ENCODE data around the gene SMC6. TPM values are rescaled to one million over a fixed set of nuclear protein-coding genes. Genes with fewer than 3 reads are reported as not detected.

SMC6 gene
- total RNA-seq, 1 donor from 2014 or later, result 127 TPM

GRCh38 chr2:17680119-17680518, 73.5 kb downstream of the SMC6 start:
- H3K27me3 Mint-ChIP-seq, result no peaks in the 10 kb centered on the region
- no peak for TF ChIP-seq CTCF (IDR thresholded peaks at IDR 0.05)
- ChIA-PET CTCF (interaction anchor here (1.2 to 1.5 kb wide), 2 partner anchors 8 to 9 kb away, joined by 3 to 4 read pairs; no protein-coding TSS in a partner anchor), POLR2A (no interaction called here)
- H3K27ac Mint-ChIP-seq, result no peak overlapping the region
- H3K9me3 Mint-ChIP-seq, result no peaks in the 10 kb centered on the region
- H3K4me3 Mint-ChIP-seq, result no peak overlapping the region
- no peaks in the 10 kb centered on the region for H3K4me1 Mint-ChIP-seq
- no peak for DNase-seq
- intact Hi-C loops (cut with micrococcal nuclease), result no loop called here
- no peak for ATAC-seq (ENCODE audit: low read depth)
- H3K36me3 Mint-ChIP-seq (ENCODE audit: low read depth), result peaks cover 93% of the 10 kb centered on the region

DNA sequence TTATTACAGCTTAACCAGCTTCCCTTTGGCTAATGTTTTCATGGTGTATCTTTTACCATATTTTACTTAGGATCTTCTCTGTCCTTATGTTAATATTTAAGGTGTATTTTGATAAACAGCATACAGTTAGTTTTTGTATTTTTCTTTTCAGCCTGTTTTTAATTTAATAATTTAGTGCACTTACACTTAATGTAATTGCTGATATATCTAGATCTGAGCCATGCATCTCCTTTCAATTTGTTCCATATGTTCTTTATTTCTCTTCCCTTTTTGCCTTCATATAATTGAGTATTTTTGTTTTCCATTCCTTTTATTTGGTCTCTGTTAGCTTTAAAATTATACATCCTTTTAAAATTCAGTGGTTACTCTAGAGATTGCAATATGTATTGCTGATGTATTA, 78.8 kb downstream of the SMC6 start:
- no peak for DNase-seq
- no peaks in the 10 kb centered on the region for H3K9me3 Mint-ChIP-seq
- ATAC-seq (ENCODE audit: low read depth), result no peak

GRCh38 chr2:17672583-17673317, 80.9 kb downstream of the SMC6 start:
- Mint-ChIP-seq H3K4me1 (no peaks in the 10 kb centered on the region), H3K9me3 (no peaks in the 10 kb centered on the region), H3K36me3 (ENCODE audit: low read depth) (peaks cover 75% of the 10 kb centered on the region), H3K27ac (no peak overlapping the region), H3K4me3 (no peak overlapping the region), H3K27me3 (no peaks in the 10 kb centered on the region)
- ChIA-PET CTCF (interaction anchor here (0.5 to 4.3 kb wide), 6 partner anchors 8 to 147 kb away, joined by 3 to 35 read pairs (median 8); no protein-coding TSS in a partner anchor), POLR2A (no interaction called here)
- ATAC-seq (ENCODE audit: low read depth) (no peak), DNase-seq (no peak)
- intact Hi-C loops (cut with micrococcal nuclease), result no loop called here
- no peak for TF ChIP-seq CTCF (IDR thresholded peaks at IDR 0.05)

More for the DNA sequence above, 78.8 kb downstream of the SMC6 start:
- no peaks in the 10 kb centered on the region for H3K27me3 Mint-ChIP-seq
- H3K36me3 Mint-ChIP-seq (ENCODE audit: low read depth), result peaks cover 73% of the 10 kb centered on the region
- intact Hi-C loops (cut with micrococcal nuclease), result no loop called here
- H3K27ac Mint-ChIP-seq, result peak overlapping the region; percentile 4
- no peak overlapping the region for H3K4me3 Mint-ChIP-seq
- no peak for TF ChIP-seq CTCF (IDR thresholded peaks at IDR 0.05)
- CTCF ChIA-PET, result no interaction called here
- POLR2A ChIA-PET, result no interaction called here
- no peaks in the 10 kb centered on the region for H3K4me1 Mint-ChIP-seq

DNA sequence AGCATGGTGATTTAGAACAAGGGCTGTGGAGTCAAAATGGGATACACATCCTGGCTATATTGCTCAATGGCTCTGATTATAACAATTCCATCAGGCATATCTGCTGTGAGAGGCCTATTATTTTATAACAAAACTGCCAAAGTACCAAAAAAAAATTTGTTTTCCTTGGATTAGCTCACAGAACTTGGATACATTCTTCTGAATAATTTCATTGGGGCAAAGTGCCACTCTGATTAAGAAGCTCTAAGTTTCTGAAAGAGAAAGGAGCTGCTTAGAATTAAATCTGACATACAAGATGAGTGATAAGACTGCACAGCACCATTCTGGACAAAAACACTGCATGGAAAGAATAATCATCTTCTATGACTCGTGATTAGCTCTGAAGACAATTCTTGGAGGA, 85.7 kb downstream of the SMC6 start:
- no peak for TF ChIP-seq CTCF (IDR thresholded peaks at IDR 0.05)

GRCh38 chr2:17664534-17664933, 89.1 kb downstream of the SMC6 start:
- ChIA-PET CTCF (no interaction called here), POLR2A (no interaction called here)
- H3K36me3 Mint-ChIP-seq (ENCODE audit: low read depth), result peaks cover 83% of the 10 kb centered on the region
- H3K9me3 Mint-ChIP-seq, result no peaks in the 10 kb centered on the region
- TF ChIP-seq CTCF (IDR thresholded peaks at IDR 0.05), result no peak
- ATAC-seq (ENCODE audit: low read depth), result no peak
- no peaks in the 10 kb centered on the region for H3K27me3 Mint-ChIP-seq
- H3K4me3 Mint-ChIP-seq, result no peak overlapping the region
- intact Hi-C loops (cut with micrococcal nuclease), result no loop called here
- no peak overlapping the region for H3K27ac Mint-ChIP-seq
- DNase-seq, result no peak
- no peaks in the 10 kb centered on the region for H3K4me1 Mint-ChIP-seq

More for the DNA sequence above, 85.7 kb downstream of the SMC6 start:
- Mint-ChIP-seq H3K27ac (no peak overlapping the region), H3K27me3 (no peaks in the 10 kb centered on the region), H3K36me3 (ENCODE audit: low read depth) (peaks cover 77% of the 10 kb centered on the region), H3K4me1 (no peaks in the 10 kb centered on the region), H3K9me3 (no peaks in the 10 kb centered on the region), H3K4me3 (no peak overlapping the region)
- intact Hi-C loops (cut with micrococcal nuclease), result no loop called here
- ChIA-PET CTCF (interaction anchor here (0.7 to 1.1 kb wide), 3 partner anchors 52 to 508 kb away, joined by 3 read pairs; no protein-coding TSS in a partner anchor), POLR2A (no interaction called here)
- no peak for ATAC-seq (ENCODE audit: low read depth)
- DNase-seq, result no peak

Data from activated B cell treated with CpG ODN at 0.5 μM for 24 hours (primary cell).